GM12878 (cell line): ENCODE results near the gene PRL. TPM values are rescaled to one million over a fixed set of nuclear protein-coding genes. Genes with fewer than 3 reads are reported as not detected.

Experiments used
- ATAC-seq: fragments of 200-7000 bp; cut with Tn5 transposase; 3 replicates; pipeline ENCODE4 v1.9.1; 2020; ENCODE audit warnings: mild to moderate bottlenecking, moderate library complexity
- BruUV-seq: library from RNA; stranded (reverse); fragments of 400-500 nt; replicated peaks from 2 replicates; lab custom pipeline; 2021; lab: Mats Ljungman, UMichigan
- CTCF ChIA-PET: fragments of 300-600 bp; sonication (Branson Sonifier 250); formaldehyde crosslinking; extraction: SDS; loops from one replicate; lab custom pipeline; 2021; ENCODE audit warnings: inconsistent platforms; lab: Yijun Ruan, JAX
- POLR2A ChIA-PET: fragments of 350-600 bp; formaldehyde crosslinking; extraction: SDS; loops from one replicate; lab custom pipeline; 2021; ENCODE audit warnings: inconsistent platforms; lab: Charles Lee
- RAD21 ChIA-PET: fragments of 300-600 bp; sonication (Branson Sonifier 250); formaldehyde crosslinking; loops from one replicate; lab custom pipeline; 2023; ENCODE audit warnings: antibody characterized with exemption; ENCODE audit not compliant: unreplicated experiment; lab: Charles Lee
- SMC1A ChIA-PET: fragments of 300-600 bp; sonication (Branson Sonifier 250); formaldehyde crosslinking; loops from one replicate; lab custom pipeline; 2023; ENCODE audit not compliant: unreplicated experiment, uncharacterized antibody; lab: Charles Lee
- DNase-seq: peaks from one replicate; pipeline ENCODE4 v3.0.0-alpha.2; 2011; ENCODE audit warnings: low read depth, low spot score
- FAIRE-seq: peaks from 3 replicates; lab custom pipeline; 2011; peaks lifted over from hg19 to GRCh38; lab: Jason Lieb, UNC
- H2AFZ ChIP-seq: 2 replicates; pipeline ENCODE4 v1.6.0; 2011; ENCODE audit warnings: low read depth, low read length, control low read depth; ENCODE audit not compliant: control insufficient read depth
- H3K27ac ChIP-seq: 2 replicates; pipeline ENCODE4 v1.5.1; 2011; ENCODE audit warnings: control low read depth; ENCODE audit not compliant: control insufficient read depth, insufficient read depth
- H3K27me3 ChIP-seq, 2 experiments: replicated peaks in 1 of 2; 2 replicates each; pipeline versions ENCODE4 v1.6.0 to v1.6.1; 2011; ENCODE audit warnings: low read length in 1 of 2; ENCODE audit not compliant: control insufficient read depth in 2 of 2, insufficient read depth in 2 of 2
- H3K36me3 ChIP-seq, 2 experiments: 2 replicates each; pipeline ENCODE4 v1.5.1; 2011; ENCODE audit warnings: low read length in 1 of 2; ENCODE audit not compliant: control insufficient read depth in 2 of 2, insufficient read depth in 2 of 2
- H3K4me1 ChIP-seq: 2 replicates; pipeline ENCODE4 v1.6.1; 2011; ENCODE audit warnings: mild to moderate bottlenecking, low read length, moderate library complexity, mixed read lengths; ENCODE audit not compliant: control insufficient read depth, insufficient read depth
- H3K4me2 ChIP-seq: 2 replicates; pipeline ENCODE4 v1.6.0; 2011; ENCODE audit warnings: control low read depth; ENCODE audit not compliant: control insufficient read depth, insufficient read depth
- H3K4me3 ChIP-seq: fragments of 200-600 bp; sonication (generic); 2 replicates; pipeline ENCODE4 v1.5.1; 2016
- H3K79me2 ChIP-seq: 2 replicates; pipeline ENCODE4 v1.6.0; 2011; ENCODE audit warnings: low read length; ENCODE audit not compliant: control insufficient read depth, insufficient read depth
- H3K9ac ChIP-seq: 2 replicates; pipeline ENCODE4 v1.8.0; 2011; ENCODE audit warnings: low read length, control low read depth, mixed read lengths; ENCODE audit not compliant: control insufficient read depth, insufficient read depth
- H3K9me3 ChIP-seq: replicated peaks from 3 replicates; pipeline ENCODE4 v1.5.1; 2011; ENCODE audit warnings: mild to moderate bottlenecking, low read length; ENCODE audit not compliant: control insufficient read depth, insufficient read depth
- H4K20me1 ChIP-seq: 2 replicates; pipeline ENCODE4 v1.6.0; 2011; ENCODE audit not compliant: control insufficient read depth, insufficient read depth
- BCL3 ChIP-seq: IDR thresholded peaks from 2 replicates; pipeline ENCODE4 v1.6.1; 2011; ENCODE audit warnings: borderline replicate concordance, low read depth, mild to moderate bottlenecking, moderate library complexity, low read length; ENCODE audit not compliant: insufficient read depth, poor library complexity, severe bottlenecking
- FOXM1 ChIP-seq: IDR thresholded peaks from 2 replicates; pipeline ENCODE4 v1.6.1; 2012; ENCODE audit warnings: low read depth, mild to moderate bottlenecking, inconsistent platforms, low read length, moderate library complexity
- GATAD2B ChIP-seq: fragments of 450-650 bp; conservative IDR thresholded peaks from 2 replicates; pipeline ENCODE4 v1.6.1; 2017; ENCODE audit warnings: low read depth, mild to moderate bottlenecking, moderate library complexity
- MEF2B ChIP-seq: fragments of 450-650 bp; IDR thresholded peaks from 2 replicates; pipeline ENCODE4 v1.6.1; 2018; ENCODE audit warnings: mild to moderate bottlenecking, moderate library complexity; ENCODE audit not compliant: partially characterized antibody, poor library complexity, severe bottlenecking
- POLR2A ChIP-seq: IDR thresholded peaks from 2 replicates; pipeline ENCODE4 v1.6.1; 2011; ENCODE audit warnings: low read depth, mild to moderate bottlenecking, low read length
- SIN3A ChIP-seq: IDR thresholded peaks from 2 replicates; pipeline ENCODE4 v1.6.1; 2012; ENCODE audit warnings: low read depth, low read length, improper control_type of control experiment
- SP1 ChIP-seq: IDR thresholded peaks from one replicate; pipeline ENCODE4 v1.6.1; 2011; ENCODE audit warnings: low read depth, low read length
- SUZ12 ChIP-seq: fragments of 200-600 bp; sonication (generic); IDR thresholded peaks from one replicate; pipeline ENCODE4 v1.6.1; 2018; ENCODE audit warnings: antibody characterized with exemption, mild to moderate bottlenecking; ENCODE audit not compliant: unreplicated experiment
- TARDBP ChIP-seq: IDR thresholded peaks from 2 replicates; pipeline ENCODE4 v1.6.1; 2016; ENCODE audit warnings: borderline replicate concordance
- ZZZ3 ChIP-seq: IDR thresholded peaks from 2 replicates; pipeline ENCODE4 v1.6.1; 2011; ENCODE audit warnings: low read depth; ENCODE audit not compliant: control insufficient read depth, insufficient read length
- WGBS: methylation state at CpG from one replicate; pipeline ENCODE4 v1.1.6; 2016; ENCODE audit warnings: low lambda C conversion rate; ENCODE audit not compliant: insufficient replicate concordance, insufficient coverage; ENCODE audit errors: missing lambda C conversion rate; 5-methylcytosine and 5-hydroxymethylcytosine counted together
- in situ Hi-C: fragments of 300-500 bp; cut with MboI; formaldehyde crosslinking; loops from 9 replicates; pipeline ENCODE4 v1.14.3; 2018; ENCODE audit warnings: mixed read lengths
- intact Hi-C: fragments of 100-400 bp; cut with micrococcal nuclease; formaldehyde crosslinking; loops from one replicate; pipeline ENCODE4 v1.14.2; 2022; ENCODE audit not compliant: unreplicated experiment
- polyA plus RNA-seq, 11 experiments: library from polyadenylated mRNA; depleted of rRNA in 4 of 11; unstranded in 6 of 11; stranded (reverse) in 5 of 11; fragments of >200 nt; fragmentation: Nextera tagmentation in 4 of 11; fragmentation: Illumina TruSeq in 1 of 11; extraction: Ambion mirVana in 4 of 11; extraction: Trizol in 1 of 11; gene quantifications; 1 replicate in 1 of 11; 2 replicates in 10 of 11; pipeline versions ENCODE4 v1.2.1 to v1.2.3, GENCODE V29; 2011 to 2016; ENCODE audit warnings: inconsistent platforms in 2 of 11, missing spikeins in 2 of 11, low read depth in 1 of 11
- total RNA-seq, 4 experiments: library from RNA; depleted of rRNA in 3 of 4; stranded (reverse); fragments of >200 nt in 3 of 4; fragmentation: Illumina TruSeq in 1 of 4; extraction: Trizol in 1 of 4; gene quantifications; 2 replicates each; pipeline versions ENCODE4 v1.2.1 to v1.2.3, GENCODE V29; 2013 to 2021

The PRL gene
- total and polyA plus RNA-seq, 10 of the 15 experiments (the other 5 are each of a cell fraction or from before 2014, with no cell fraction given) = 0.05 to 34.9 (median 23.5) TPM

- 33% methylated on average over 4 of the region's 4 CpGs for WGBS
- BruUV-seq = no TSS peak
These were observed 48.8 kb downstream of the PRL start for GRCh38 chr6:22247916-22248482.

DNA sequence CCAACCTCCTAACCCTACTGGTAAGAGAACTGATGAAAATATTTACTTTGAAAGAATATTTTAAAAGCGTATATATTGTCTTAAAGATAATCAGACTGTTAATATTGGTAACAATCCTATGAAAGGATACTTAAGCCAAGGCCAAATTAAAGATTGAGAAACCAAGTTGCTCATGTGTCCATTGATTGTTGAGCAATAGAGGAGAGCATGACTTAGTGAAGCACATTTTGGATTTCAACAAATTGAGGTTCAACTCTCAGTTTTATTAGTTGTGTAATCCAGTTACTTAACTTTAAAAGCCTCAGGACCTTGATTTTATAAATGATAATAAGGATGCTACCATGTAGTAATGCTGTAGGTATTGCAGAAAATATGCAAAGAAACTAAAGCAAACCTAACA, 56.8 kb downstream of the PRL start:
- no peaks in the 10 kb centered on the region; the same call in 2 of the 3 replicates for H3K9me3 ChIP-seq
- no peaks in the 10 kb centered on the region for H4K20me1 ChIP-seq
- no peak overlapping the region for H3K4me3 ChIP-seq
- in situ Hi-C loops = no loop called here
- CTCF ChIA-PET = no interaction called here
- H3K4me1 ChIP-seq = no peaks in the 10 kb centered on the region
- 0% methylated on average over 1 of the region's 1 CpG for WGBS
- H2AFZ ChIP-seq = no peak overlapping the region
- POLR2A ChIA-PET = no interaction called here
- H3K79me2 ChIP-seq = no peaks in the 10 kb centered on the region
- intact Hi-C loops = no loop called here
- no peak overlapping the region for H3K9ac ChIP-seq
- BruUV-seq = no TSS peak
- SMC1A ChIA-PET = no interaction called here
- RAD21 ChIA-PET = no interaction called here
- DNase-seq (no peak), ATAC-seq (no peak), FAIRE-seq (no peak)
- no peak overlapping the region for H3K27ac ChIP-seq
- H3K36me3 ChIP-seq = no peaks in the 10 kb centered on the region
- no peaks in the 10 kb centered on the region for H3K27me3 ChIP-seq
- TF ChIP-seq BCL3 (no peak), POLR2A (no peak), GATAD2B (no peak), SUZ12 (no peak), ZZZ3 (no peak), TARDBP (no peak), SP1 (no peak), SIN3A (no peak), MEF2B (no peak)
- no peak overlapping the region for H3K4me2 ChIP-seq

More at GRCh38 chr6:22247916-22248482, 48.8 kb downstream of the PRL start:
- no peaks in the 10 kb centered on the region for H3K79me2 ChIP-seq
- no peak for TF ChIP-seq FOXM1
- ChIA-PET SMC1A (no interaction called here), CTCF (no interaction called here), POLR2A (no interaction called here), RAD21 (no interaction called here)
- H4K20me1 ChIP-seq = no peaks in the 10 kb centered on the region
- intact Hi-C loops = no loop called here
- no peaks in the 10 kb centered on the region for H3K4me1 ChIP-seq
- no peaks in the 10 kb centered on the region for H3K36me3 ChIP-seq
- H3K4me3 ChIP-seq = no peak overlapping the region
- in situ Hi-C loops = no loop called here
- FAIRE-seq = no peak
- no peaks in the 10 kb centered on the region for H3K27me3 ChIP-seq
- no peak for DNase-seq
- no peak overlapping the region for H3K9ac ChIP-seq
- H3K9me3 ChIP-seq = no peaks in the 10 kb centered on the region
- H3K27ac ChIP-seq = no peak overlapping the region
- no peak overlapping the region for H3K4me2 ChIP-seq
- no peak overlapping the region for H2AFZ ChIP-seq
- no peak for ATAC-seq
